ENCODE measurements around the gene LBH.

Gene LBH

GRCh38 chr2:30283931-30284565 is 52.7 kb downstream of the LBH start:
- no peak overlapping the region for H3K4me3 Mint-ChIP-seq
- no peak overlapping the region for H3K27ac Mint-ChIP-seq
- H3K4me1 Mint-ChIP-seq = peaks cover 29% of the 10 kb centered on the region
- H3K9me3 Mint-ChIP-seq = no peaks in the 10 kb centered on the region
- H3K36me3 Mint-ChIP-seq (ENCODE audit: low read depth) = no peaks in the 10 kb centered on the region
- TF ChIP-seq CTCF (IDR thresholded peaks at IDR 0.05; ENCODE audit: unreplicated experiment in 3 of 3) = no peak
- H3K27me3 Mint-ChIP-seq (ENCODE audit: low read depth) = no peaks in the 10 kb centered on the region

- Mint-ChIP-seq H3K27me3 (ENCODE audit: low read depth) (peaks cover 4% of the 10 kb centered on the region), H3K4me3 (no peak overlapping the region), H3K9me3 (no peaks in the 10 kb centered on the region), H3K4me1 (peaks cover 39% of the 10 kb centered on the region), H3K36me3 (ENCODE audit: low read depth) (no peaks in the 10 kb centered on the region), H3K27ac (no peak overlapping the region)
- no peak for TF ChIP-seq CTCF (IDR thresholded peaks at IDR 0.05; ENCODE audit: unreplicated experiment in 3 of 3)
These were observed 54.4 kb downstream of the LBH start for GRCh38 chr2:30285758-30286157.

- H3K36me3 Mint-ChIP-seq (ENCODE audit: low read depth) = no peaks in the 10 kb centered on the region
- peaks cover 33% of the 10 kb centered on the region for H3K4me1 Mint-ChIP-seq
- H3K27me3 Mint-ChIP-seq (ENCODE audit: low read depth) = peaks cover 7% of the 10 kb centered on the region
- TF ChIP-seq CTCF (IDR thresholded peaks at IDR 0.05; ENCODE audit: unreplicated experiment in 3 of 3) = no peak
- no peaks in the 10 kb centered on the region for H3K9me3 Mint-ChIP-seq
- H3K4me3 Mint-ChIP-seq = no peak overlapping the region
- H3K27ac Mint-ChIP-seq = peak overlapping the region in 1 of 3 experiments; percentile 50
These were observed 56.0 kb downstream of the LBH start for GRCh38 chr2:30287190-30287840.

- peaks cover 33% of the 10 kb centered on the region for H3K4me1 Mint-ChIP-seq
- TF ChIP-seq CTCF (IDR thresholded peaks at IDR 0.05; ENCODE audit: unreplicated experiment in 3 of 3) = no peak
- peak overlapping the region in 1 of 3 experiments; percentile 50 for H3K27ac Mint-ChIP-seq
- no peak overlapping the region for H3K4me3 Mint-ChIP-seq
- no peaks in the 10 kb centered on the region for H3K9me3 Mint-ChIP-seq
- peaks cover 7% of the 10 kb centered on the region for H3K27me3 Mint-ChIP-seq (ENCODE audit: low read depth)
- no peaks in the 10 kb centered on the region for H3K36me3 Mint-ChIP-seq (ENCODE audit: low read depth)
These were observed 56.7 kb downstream of the LBH start for GRCh38 chr2:30287857-30288513.

GRCh38 chr2:30288561-30288960 is 57.2 kb downstream of the LBH start:
- H3K36me3 Mint-ChIP-seq (ENCODE audit: low read depth) = no peaks in the 10 kb centered on the region

More at GRCh38 chr2:30288561-30288960, 57.2 kb downstream of the LBH start:
- H3K27ac Mint-ChIP-seq = peak overlapping the region; percentile 19 to 50 (median 20)
- H3K4me1 Mint-ChIP-seq = peaks cover 33% of the 10 kb centered on the region
- no peaks in the 10 kb centered on the region for H3K9me3 Mint-ChIP-seq
- H3K4me3 Mint-ChIP-seq = no peak overlapping the region
- TF ChIP-seq CTCF (IDR thresholded peaks at IDR 0.05; ENCODE audit: unreplicated experiment in 3 of 3) = no peak
- H3K27me3 Mint-ChIP-seq (ENCODE audit: low read depth) = peaks cover 7% of the 10 kb centered on the region

Data from nephron (organoid).